ENCODE data around the gene CACNA1D. TPM values are rescaled to one million over a fixed set of nuclear protein-coding genes. Genes with fewer than 3 reads are reported as not detected.

Gene CACNA1D
- total and polyA plus RNA-seq, 2 donors (not counting 1 experiment from before 2014, with no cell fraction given): 0.17 to 0.37 TPM

DNA sequence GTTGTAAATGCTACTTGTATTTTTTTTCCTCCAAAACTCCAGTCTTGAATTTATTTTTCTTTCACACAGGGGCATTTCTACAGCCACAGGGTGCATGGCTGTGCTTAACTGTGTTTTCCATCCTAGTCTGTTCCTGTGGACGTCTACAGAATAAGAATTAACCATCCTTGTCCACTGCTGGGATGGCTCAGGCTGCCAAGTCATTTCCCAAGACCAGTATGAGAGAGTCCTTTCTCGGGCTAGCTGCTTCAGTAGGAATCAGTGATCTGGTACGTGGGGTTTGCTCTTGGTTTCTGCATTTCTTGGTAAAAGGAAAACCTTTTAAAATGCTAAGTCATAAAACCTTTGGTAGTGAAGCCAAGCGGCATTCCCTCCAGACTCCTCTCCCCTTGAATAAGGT is 322.0 kb downstream of the CACNA1D start:
- H3K79me2 ChIP-seq (ENCODE audit: control insufficient read depth, insufficient read depth, low read length): no peaks in the 10 kb centered on the region
- H3K36me3 ChIP-seq (ENCODE audit: control insufficient read depth, insufficient read depth, low read length): no peaks in the 10 kb centered on the region

DNA sequence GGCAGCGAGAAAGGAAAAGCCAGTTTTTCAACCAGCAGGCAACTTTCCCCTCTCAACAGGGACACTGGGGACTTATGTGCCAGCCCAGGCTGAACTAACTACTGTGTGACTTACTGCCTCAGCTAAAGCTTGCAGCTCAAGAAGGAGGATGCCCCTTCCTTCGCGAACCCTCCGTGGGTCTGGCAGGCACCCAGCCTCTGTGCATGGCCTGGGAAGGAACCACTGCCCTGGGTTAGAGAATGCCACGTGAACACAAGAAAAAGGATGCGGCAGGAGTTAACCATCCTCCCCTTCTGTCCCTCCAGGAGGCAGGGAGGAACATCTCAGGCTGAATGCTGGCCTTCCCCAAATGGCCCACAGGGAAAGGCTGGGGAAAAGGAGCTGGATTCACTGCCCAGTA is 322.8 kb downstream of the CACNA1D start:
- no peak for DNase-seq (ENCODE audit: low read depth in 2 of 2)
- no peak for TF ChIP-seq EZH2 (IDR thresholded peaks at IDR 0.05; ENCODE audit: low read length, missing control alignments)
- TF ChIP-seq, protein P1, sequence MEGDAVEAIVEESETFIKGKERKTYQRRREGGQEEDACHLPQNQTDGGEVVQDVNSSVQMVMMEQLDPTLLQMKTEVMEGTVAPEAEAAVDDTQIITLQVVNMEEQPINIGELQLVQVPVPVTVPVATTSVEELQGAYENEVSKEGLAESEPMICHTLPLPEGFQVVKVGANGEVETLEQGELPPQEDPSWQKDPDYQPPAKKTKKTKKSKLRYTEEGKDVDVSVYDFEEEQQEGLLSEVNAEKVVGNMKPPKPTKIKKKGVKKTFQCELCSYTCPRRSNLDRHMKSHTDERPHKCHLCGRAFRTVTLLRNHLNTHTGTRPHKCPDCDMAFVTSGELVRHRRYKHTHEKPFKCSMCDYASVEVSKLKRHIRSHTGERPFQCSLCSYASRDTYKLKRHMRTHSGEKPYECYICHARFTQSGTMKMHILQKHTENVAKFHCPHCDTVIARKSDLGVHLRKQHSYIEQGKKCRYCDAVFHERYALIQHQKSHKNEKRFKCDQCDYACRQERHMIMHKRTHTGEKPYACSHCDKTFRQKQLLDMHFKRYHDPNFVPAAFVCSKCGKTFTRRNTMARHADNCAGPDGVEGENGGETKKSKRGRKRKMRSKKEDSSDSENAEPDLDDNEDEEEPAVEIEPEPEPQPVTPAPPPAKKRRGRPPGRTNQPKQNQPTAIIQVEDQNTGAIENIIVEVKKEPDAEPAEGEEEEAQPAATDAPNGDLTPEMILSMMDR (conservative IDR thresholded peaks at IDR 0.05 in 1 of 2, IDR thresholded peaks at IDR 0.05 in 1 of 2; ENCODE audit: low read depth in 1 of 2, low read length in 2 of 2): no peak

More for the DNA sequence above, 322.0 kb downstream of the CACNA1D start:
- no peak overlapping the region for H3K4me3 ChIP-seq (replicated peaks in 1 of 4; ENCODE audit: control extremely low read depth in 1 of 4, insufficient read depth in 1 of 4, low read depth in 3 of 4, low read length in 4 of 4)
- H4K20me1 ChIP-seq (ENCODE audit: control insufficient read depth, extremely low read depth, insufficient read depth, low read length): no peaks in the 10 kb centered on the region
- H3K4me2 ChIP-seq (ENCODE audit: extremely low read depth, insufficient read depth, low read length): no peak overlapping the region
- no peak overlapping the region for H3K27ac ChIP-seq (ENCODE audit: insufficient read depth, low read length)
- H3K27me3 ChIP-seq (ENCODE audit: control insufficient read depth, insufficient read depth, low read length): no peaks in the 10 kb centered on the region
- no peak overlapping the region for H2AFZ ChIP-seq (ENCODE audit: low read length)
- peak in 1 of 2 donors; percentile 26 for DNase-seq (ENCODE audit: low read depth in 2 of 2)
- no peaks in the 10 kb centered on the region for H3K4me1 ChIP-seq (ENCODE audit: control insufficient read depth, extremely low read depth, insufficient read depth, low read length)
- H3K9me3 ChIP-seq (ENCODE audit: control insufficient read depth, insufficient read depth, low read depth, low read length): no peaks in the 10 kb centered on the region
- no peak overlapping the region for H3K9ac ChIP-seq (ENCODE audit: insufficient read depth, low read length)
- TF ChIP-seq, protein P1 (conservative IDR thresholded peaks at IDR 0.05 in 1 of 2, IDR thresholded peaks at IDR 0.05 in 1 of 2; ENCODE audit: low read depth in 1 of 2, low read length in 2 of 2): no peak
- TF ChIP-seq EZH2 (IDR thresholded peaks at IDR 0.05; ENCODE audit: low read length, missing control alignments): no peak

DNA sequence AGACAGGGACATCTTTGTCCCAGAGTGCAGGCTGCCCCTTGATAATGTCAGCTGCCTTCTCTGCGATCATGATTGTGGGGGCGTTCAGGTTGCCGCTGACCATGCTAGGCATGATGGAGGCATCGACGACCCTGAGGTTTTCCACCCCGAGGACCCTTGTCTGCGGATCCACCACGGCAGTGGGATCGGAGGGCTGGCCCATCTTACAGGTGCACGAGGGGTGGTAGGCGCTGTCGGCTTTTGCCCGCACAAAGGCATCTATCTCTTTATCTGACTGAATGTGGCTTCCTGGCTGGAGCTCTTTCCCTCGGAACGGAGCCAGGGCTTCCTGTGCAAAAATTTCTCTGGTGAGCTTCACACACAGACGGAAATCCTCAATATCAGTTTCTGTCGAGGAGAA is 323.4 kb downstream of the CACNA1D start:
- Histone ChIP-seq H3K36me3 (ENCODE audit: control insufficient read depth, insufficient read depth, low read length) (no peaks in the 10 kb centered on the region), H3K4me1 (ENCODE audit: control insufficient read depth, extremely low read depth, insufficient read depth, low read length) (no peaks in the 10 kb centered on the region), H2AFZ (ENCODE audit: low read length) (no peak overlapping the region), H3K27me3 (ENCODE audit: control insufficient read depth, insufficient read depth, low read length) (no peaks in the 10 kb centered on the region), H3K9ac (ENCODE audit: insufficient read depth, low read length) (no peak overlapping the region), H3K9me3 (ENCODE audit: control insufficient read depth, insufficient read depth, low read depth, low read length) (no peaks in the 10 kb centered on the region), H4K20me1 (ENCODE audit: control insufficient read depth, extremely low read depth, insufficient read depth, low read length) (no peaks in the 10 kb centered on the region), H3K79me2 (ENCODE audit: control insufficient read depth, insufficient read depth, low read length) (no peaks in the 10 kb centered on the region), H3K4me3 (replicated peaks in 1 of 4; ENCODE audit: control extremely low read depth in 1 of 4, insufficient read depth in 1 of 4, low read depth in 3 of 4, low read length in 4 of 4) (no peak overlapping the region), H3K4me2 (ENCODE audit: extremely low read depth, insufficient read depth, low read length) (no peak overlapping the region), H3K27ac (ENCODE audit: insufficient read depth, low read length) (no peak overlapping the region)
- no peak for DNase-seq (ENCODE audit: low read depth in 2 of 2)
- TF ChIP-seq EZH2 (IDR thresholded peaks at IDR 0.05; ENCODE audit: low read length, missing control alignments): no peak
- TF ChIP-seq, protein P1 (conservative IDR thresholded peaks at IDR 0.05 in 1 of 2, IDR thresholded peaks at IDR 0.05 in 1 of 2; ENCODE audit: low read depth in 1 of 2, low read length in 2 of 2): no peak

More for the DNA sequence above, 322.8 kb downstream of the CACNA1D start:
- no peak overlapping the region for H3K4me2 ChIP-seq (ENCODE audit: extremely low read depth, insufficient read depth, low read length)
- no peaks in the 10 kb centered on the region for H3K79me2 ChIP-seq (ENCODE audit: control insufficient read depth, insufficient read depth, low read length)
- no peaks in the 10 kb centered on the region for H3K27me3 ChIP-seq (ENCODE audit: control insufficient read depth, insufficient read depth, low read length)
- no peaks in the 10 kb centered on the region for H3K9me3 ChIP-seq (ENCODE audit: control insufficient read depth, insufficient read depth, low read depth, low read length)
- H3K4me1 ChIP-seq (ENCODE audit: control insufficient read depth, extremely low read depth, insufficient read depth, low read length): no peaks in the 10 kb centered on the region
- no peak overlapping the region for H3K9ac ChIP-seq (ENCODE audit: insufficient read depth, low read length)
- H4K20me1 ChIP-seq (ENCODE audit: control insufficient read depth, extremely low read depth, insufficient read depth, low read length): no peaks in the 10 kb centered on the region
- no peaks in the 10 kb centered on the region for H3K36me3 ChIP-seq (ENCODE audit: control insufficient read depth, insufficient read depth, low read length)
- no peak overlapping the region for H2AFZ ChIP-seq (ENCODE audit: low read length)
- H3K27ac ChIP-seq (ENCODE audit: insufficient read depth, low read length): no peak overlapping the region
- H3K4me3 ChIP-seq (replicated peaks in 1 of 4; ENCODE audit: control extremely low read depth in 1 of 4, insufficient read depth in 1 of 4, low read depth in 3 of 4, low read length in 4 of 4): no peak overlapping the region
